ENCODE data around the gene KDM7A.

DNA sequence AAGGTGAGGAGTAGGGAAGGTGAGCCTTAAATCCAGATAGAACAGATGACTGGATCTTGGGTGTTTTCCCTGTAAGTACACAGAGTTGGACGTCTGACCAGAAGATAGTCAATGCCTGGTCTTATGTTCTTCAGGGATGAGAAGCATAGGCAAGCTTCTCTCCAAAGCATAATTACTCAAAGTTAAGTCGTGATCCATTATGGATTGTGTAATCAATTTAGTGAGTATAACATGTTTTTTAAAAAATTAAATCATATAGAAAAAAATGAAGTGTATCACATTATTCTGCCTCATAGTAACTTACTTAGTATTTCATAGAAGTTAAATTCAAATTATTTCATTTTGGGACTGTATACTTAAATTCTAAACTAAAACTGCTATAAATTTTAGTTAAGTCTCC lies 39.7 kb downstream of the KDM7A start:
- no peak for TF ChIP-seq CTCF (IDR thresholded peaks at IDR 0.05; ENCODE audit: poor library complexity)
- TF ChIP-seq EZH2 (IDR thresholded peaks at IDR 0.05; ENCODE audit: borderline replicate concordance) = no peak

Data from hepatocyte (in vitro differentiated cells).